Lower leg skin (tissue), 4 donors: Measurements from ENCODE around the gene TMEM33. TPM values are rescaled to one million over a fixed set of nuclear protein-coding genes. Genes with fewer than 3 reads are reported as not detected.

Experiments
- DNase-seq, 2 donors: peaks; one replicate each; pipeline ENCODE4 v3.0.0-alpha.2; 2019; ENCODE audit warnings: low spot score in 2 of 2
- H3K4me3 ChIP-seq: fragments of 200-600 bp; sonication (generic); 2 replicates; pipeline ENCODE4 v1.5.1; 2017; ENCODE audit warnings: mild to moderate bottlenecking, low read depth; ENCODE audit not compliant: poor library complexity, severe bottlenecking
- POLR2A ChIP-seq, 2 donors: fragments of 450-650 bp; IDR thresholded peaks; one replicate each; pipeline ENCODE4 v1.6.1; 2016 to 2017; ENCODE audit warnings: antibody characterized with exemption in 2 of 2, mild to moderate bottlenecking in 1 of 2, moderate library complexity in 1 of 2
- WGBS, 2 donors: methylation state at CpG; one replicate each; pipeline ENCODE4 v1.1.5; 2018; 5-methylcytosine and 5-hydroxymethylcytosine counted together
- intact Hi-C: fragments of 100-400 bp; cut with DNase I; formaldehyde crosslinking; loops from one replicate; pipeline ENCODE4 v1.15.0; 2023; ENCODE audit warnings: low total_unique reads
- total RNA-seq, 4 donors: library from RNA; depleted of rRNA; stranded (reverse); fragments of >200 nt; gene quantifications; one replicate each; pipeline ENCODE4 v1.1.0, GENCODE V29; 2016
- TF ChIP-seq, protein P1 (sequence below), 3 donors: fragments of 450-650 bp; IDR thresholded peaks; one replicate each; pipeline ENCODE4 v1.5.1; 2016; ENCODE audit warnings: antibody characterized with exemption in 3 of 3, mild to moderate bottlenecking in 3 of 3, moderate library complexity in 2 of 3

TMEM33 gene, protein sequence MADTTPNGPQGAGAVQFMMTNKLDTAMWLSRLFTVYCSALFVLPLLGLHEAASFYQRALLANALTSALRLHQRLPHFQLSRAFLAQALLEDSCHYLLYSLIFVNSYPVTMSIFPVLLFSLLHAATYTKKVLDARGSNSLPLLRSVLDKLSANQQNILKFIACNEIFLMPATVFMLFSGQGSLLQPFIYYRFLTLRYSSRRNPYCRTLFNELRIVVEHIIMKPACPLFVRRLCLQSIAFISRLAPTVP
- total RNA-seq: 10 to 100 TPM; 42.5 to 59.9 (median 49.1) TPM

DNA sequence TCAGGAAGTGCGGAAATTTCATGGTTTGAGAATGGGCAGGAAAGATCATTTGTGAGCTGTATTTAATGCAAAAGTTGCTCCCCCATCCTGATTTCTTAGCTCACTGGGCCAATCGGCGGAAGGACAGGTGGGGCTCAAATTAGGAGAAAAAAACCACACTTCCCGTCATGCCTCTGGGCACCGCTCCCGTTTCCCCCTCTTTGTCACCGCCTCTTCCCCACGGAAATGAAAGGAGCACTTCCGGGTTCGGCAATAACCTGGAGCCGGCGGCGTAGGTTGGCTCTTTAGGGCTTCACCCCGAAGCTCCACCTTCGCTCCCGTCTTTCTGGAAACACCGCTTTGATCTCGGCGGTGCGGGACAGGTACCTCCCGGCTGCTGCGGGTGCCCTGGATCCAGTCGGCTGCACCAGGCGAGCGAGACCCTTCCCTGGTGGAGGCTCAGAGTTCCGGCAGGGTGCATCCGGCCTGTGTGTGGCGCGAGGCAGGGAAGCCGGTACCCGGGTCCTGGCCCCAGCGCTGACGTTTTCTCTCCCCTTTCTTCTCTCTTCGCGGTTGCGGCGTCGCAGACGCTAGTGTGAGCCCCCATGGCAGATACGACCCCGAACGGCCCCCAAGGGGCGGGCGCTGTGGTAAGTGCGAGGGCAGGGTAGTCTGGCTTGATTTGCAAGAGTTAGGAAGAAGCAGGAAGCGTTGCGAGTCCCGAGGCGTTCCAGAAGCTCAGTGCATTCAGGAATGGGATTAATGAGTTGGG, at the start of gene TMEM33:
Gene TMEM33 (plus strand): TSS at position 529 of the 751 bp plus-strand sequence. CDS start 56 bp downstream, at position 585.
- DNase-seq: peak; percentile 83 to 95
- peak within 1 kb of the TSS; percentile 98 for H3K4me3 ChIP-seq
- intact Hi-C loops: no loop called here
- 2% methylated on average over 41 to 49 of the region's 49 CpGs for WGBS, 2 donors
- TF ChIP-seq, protein P1, sequence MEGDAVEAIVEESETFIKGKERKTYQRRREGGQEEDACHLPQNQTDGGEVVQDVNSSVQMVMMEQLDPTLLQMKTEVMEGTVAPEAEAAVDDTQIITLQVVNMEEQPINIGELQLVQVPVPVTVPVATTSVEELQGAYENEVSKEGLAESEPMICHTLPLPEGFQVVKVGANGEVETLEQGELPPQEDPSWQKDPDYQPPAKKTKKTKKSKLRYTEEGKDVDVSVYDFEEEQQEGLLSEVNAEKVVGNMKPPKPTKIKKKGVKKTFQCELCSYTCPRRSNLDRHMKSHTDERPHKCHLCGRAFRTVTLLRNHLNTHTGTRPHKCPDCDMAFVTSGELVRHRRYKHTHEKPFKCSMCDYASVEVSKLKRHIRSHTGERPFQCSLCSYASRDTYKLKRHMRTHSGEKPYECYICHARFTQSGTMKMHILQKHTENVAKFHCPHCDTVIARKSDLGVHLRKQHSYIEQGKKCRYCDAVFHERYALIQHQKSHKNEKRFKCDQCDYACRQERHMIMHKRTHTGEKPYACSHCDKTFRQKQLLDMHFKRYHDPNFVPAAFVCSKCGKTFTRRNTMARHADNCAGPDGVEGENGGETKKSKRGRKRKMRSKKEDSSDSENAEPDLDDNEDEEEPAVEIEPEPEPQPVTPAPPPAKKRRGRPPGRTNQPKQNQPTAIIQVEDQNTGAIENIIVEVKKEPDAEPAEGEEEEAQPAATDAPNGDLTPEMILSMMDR (IDR thresholded peaks at IDR 0.05): no peak
- TF ChIP-seq POLR2A (IDR thresholded peaks at IDR 0.05): no peak

DNA sequence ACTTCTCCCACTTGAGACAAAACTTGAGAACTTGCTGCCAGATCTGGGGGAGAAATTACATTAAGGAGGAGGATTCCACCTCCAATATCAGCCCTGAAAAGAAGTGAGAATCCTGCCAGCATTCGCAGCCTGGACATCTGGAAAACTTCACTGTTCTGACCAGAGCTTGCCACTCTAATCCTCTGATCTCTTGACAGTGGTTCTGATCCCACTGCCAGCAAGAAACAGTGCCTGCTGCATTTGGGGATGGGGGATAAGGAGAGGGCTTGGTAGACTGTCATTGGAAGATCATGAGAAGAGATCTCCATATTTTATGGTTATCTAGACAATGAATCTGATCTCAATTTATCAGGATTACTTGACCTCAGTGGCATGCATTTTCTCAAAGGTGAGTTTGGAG, 49.8 kb upstream of the TMEM33 start:
- no peak overlapping the region for H3K4me3 ChIP-seq
- WGBS, 2 donors: 78 to 80% methylated on average over 1 of the region's 1 CpG
- DNase-seq: no peak
- TF ChIP-seq POLR2A (IDR thresholded peaks at IDR 0.05): no peak
- TF ChIP-seq, protein P1 (IDR thresholded peaks at IDR 0.05): no peak
- intact Hi-C loops: loop anchor here (10.0 kb wide), 1 partner anchor 191 kb away; no protein-coding TSS in a partner anchor

DNA sequence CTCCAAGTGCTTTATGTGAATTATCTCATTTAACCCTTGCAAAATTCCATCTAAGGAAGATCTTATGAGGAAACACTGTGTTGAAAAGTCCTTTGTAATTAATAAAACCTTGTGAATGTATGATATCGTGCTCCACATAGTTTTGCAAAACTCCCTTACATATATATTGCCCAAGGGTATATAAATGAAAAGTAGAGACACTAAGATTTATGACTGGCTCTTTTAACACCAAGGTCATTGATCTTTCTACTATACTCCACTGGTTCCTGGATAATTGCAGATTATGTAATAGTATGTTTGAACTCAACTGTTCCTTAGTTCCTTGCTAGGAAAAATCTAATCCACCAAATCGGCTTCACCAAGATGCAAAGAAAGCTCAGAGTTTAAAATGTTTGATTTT, 48.0 kb upstream of the TMEM33 start:
- no peak overlapping the region for H3K4me3 ChIP-seq
- no peak for TF ChIP-seq POLR2A (IDR thresholded peaks at IDR 0.05)
- TF ChIP-seq, protein P1 (IDR thresholded peaks at IDR 0.05): no peak
- 51 to 52% methylated on average over 2 of the region's 2 CpGs for WGBS, 2 donors
- DNase-seq: no peak
- intact Hi-C loops: loop anchor here (10.0 kb wide), 1 partner anchor 192 kb away; no protein-coding TSS in a partner anchor

DNA sequence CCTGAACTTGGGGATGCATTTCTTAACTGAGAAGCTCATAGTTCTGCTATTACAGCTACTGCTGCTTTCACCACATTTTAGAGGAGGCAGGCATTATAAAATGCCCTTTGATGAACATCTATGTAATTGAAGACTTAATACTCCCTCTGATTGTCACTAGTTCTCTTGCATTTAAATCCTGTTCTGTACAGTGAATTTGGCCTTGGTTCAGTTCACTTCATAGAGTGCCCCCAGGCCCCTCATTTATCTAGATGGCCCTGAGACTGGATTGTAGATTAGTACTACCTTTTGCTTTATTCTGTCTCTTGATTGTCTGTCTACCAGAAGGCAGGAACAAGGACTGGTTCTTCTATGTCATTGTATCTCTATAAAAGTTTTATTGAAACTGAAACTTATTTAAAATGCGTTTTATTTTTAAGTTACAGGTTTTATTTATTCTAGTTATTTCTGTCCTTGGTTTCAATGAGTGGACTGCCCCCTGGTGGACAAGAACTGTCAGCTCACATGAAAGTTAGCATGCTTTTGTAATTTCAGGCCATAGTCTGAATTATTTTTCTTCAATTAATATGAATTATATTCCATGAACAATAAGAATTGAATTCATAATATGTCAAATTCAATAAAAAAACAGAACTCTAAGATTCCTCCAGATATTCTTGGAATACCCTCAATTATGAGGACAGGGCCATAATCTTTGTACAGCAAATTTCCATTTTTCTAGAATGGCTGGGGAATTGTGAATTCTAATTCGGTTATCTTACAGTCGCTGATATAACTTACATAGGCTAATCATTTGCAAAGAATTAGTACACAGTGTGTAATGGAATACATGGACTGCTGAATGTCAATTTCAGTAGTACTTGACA, 47.2 kb upstream of the TMEM33 start:
- intact Hi-C loops: loop anchor here (10.0 kb wide), 1 partner anchor 193 kb away; no protein-coding TSS in a partner anchor
- no peak for DNase-seq
- WGBS, 2 donors: 15 to 20% methylated on average over 3 of the region's 3 CpGs

DNA sequence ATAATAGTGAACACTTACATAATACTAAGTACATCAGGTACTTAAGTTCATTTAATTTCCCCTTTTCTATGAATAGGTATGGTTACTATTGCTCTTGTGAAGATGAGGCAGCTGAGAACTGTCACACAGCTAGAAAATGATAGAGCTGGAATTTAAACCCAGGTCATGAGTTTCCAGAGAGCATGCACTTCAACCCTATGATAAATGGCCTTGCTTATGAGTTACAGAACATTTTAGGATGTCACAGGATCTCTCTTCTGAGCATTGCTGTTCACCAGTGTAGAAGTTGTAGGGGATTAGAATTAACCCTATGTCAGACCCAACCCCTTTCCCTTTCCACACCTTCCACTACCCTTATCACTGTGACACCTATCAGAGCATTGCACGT, 46.5 kb upstream of the TMEM33 start:
- intact Hi-C loops: loop anchor here (10.0 kb wide), 1 partner anchor 194 kb away; no protein-coding TSS in a partner anchor
- no peak for TF ChIP-seq POLR2A (IDR thresholded peaks at IDR 0.05)
- TF ChIP-seq, protein P1 (IDR thresholded peaks at IDR 0.05): no peak
- DNase-seq: no peak
- H3K4me3 ChIP-seq: no peak overlapping the region
- 100% methylated on average over 1 of the region's 1 CpG for WGBS, 2 donors

More for the DNA sequence above, 47.2 kb upstream of the TMEM33 start:
- no peak for TF ChIP-seq POLR2A (IDR thresholded peaks at IDR 0.05)
- TF ChIP-seq, protein P1 (IDR thresholded peaks at IDR 0.05): no peak
- no peak overlapping the region for H3K4me3 ChIP-seq
